ENCODE results near the gene PRM3. TPM values are rescaled to one million over a fixed set of nuclear protein-coding genes. Genes with fewer than 3 reads are reported as not detected.
"Not testable (repeated sequence)": the region's sequence is repeated elsewhere in the genome, so short reads cannot be mapped to it uniquely, and the experiment has no call there.

PRM3 gene
- total RNA-seq, 8 experiments from 2014 or later: 1.9 TPM; not detected in 7

GRCh38 chr16:11299865-11300559 lies 26.6 kb upstream of the PRM3 start:
- ATAC-seq (replicated peaks in 6 of 8): no peak

DNA sequence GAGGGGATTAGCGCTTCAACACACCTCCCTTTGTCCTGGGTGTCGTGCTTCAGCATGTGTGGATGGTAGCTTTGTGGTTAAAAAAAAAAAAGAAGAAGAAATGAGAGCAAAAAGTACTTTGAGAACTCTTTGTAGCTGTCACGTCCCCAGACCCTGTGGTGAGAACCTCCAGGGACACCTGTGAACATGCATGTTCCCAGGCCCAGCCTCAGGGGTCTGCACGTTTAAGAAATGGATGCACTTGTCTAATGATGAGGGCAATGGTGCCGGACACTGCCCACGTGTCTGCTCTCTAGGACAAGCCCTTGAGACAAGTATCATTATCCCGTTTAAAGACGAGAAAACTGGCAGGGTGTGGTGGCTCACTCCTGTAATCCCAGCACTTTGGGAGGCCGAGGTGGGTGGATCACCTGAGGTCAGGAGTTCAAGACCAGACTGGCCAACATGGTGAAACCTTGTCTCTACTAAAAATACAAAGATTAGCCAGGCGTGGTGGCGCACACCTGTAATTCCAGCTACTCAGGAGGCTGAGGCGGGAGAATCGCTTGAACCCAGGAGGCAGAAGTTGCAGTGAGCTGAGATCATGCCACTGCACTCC lies 25.6 kb upstream of the PRM3 start:
- ATAC-seq (replicated peaks in 6 of 8); H3K4me3 ChIP-seq; in situ Hi-C loops (cut with MboI; ENCODE audit: low pct_unique_long_range_greater_than_20kb in 2 of 9, low sequenced_read_pairs in 9 of 9, unreplicated experiment in 9 of 9); H3K27ac ChIP-seq: not testable (repeated sequence)
- 57 to 100% (median 85%) methylated on average over 1 to 6 of the region's 13 CpGs; no CpG with 5 or more reads in 1 of the 10 experiments for whole genome bisulfite sequencing, 10 experiments
- H3K4me1 ChIP-seq (replicated peaks in 1 of 2): peaks cover 4 to 11% of the 10 kb centered on the region in 2 donors

More at GRCh38 chr16:11299865-11300559, 26.6 kb upstream of the PRM3 start:
- Histone ChIP-seq H3K4me3 (no peak overlapping the region), H3K4me1 (replicated peaks in 1 of 2) (peaks cover 4 to 11% of the 10 kb centered on the region in 2 donors), H3K27ac (no peak overlapping the region)
- in situ Hi-C loops (cut with MboI; ENCODE audit: low pct_unique_long_range_greater_than_20kb in 2 of 9, low sequenced_read_pairs in 9 of 9, unreplicated experiment in 9 of 9): no loop called here
- WGBS, 10 experiments: 100% methylated on average over 1 of the region's 6 CpGs; no CpG with 5 or more reads in 9 of the 10 experiments

DNA sequence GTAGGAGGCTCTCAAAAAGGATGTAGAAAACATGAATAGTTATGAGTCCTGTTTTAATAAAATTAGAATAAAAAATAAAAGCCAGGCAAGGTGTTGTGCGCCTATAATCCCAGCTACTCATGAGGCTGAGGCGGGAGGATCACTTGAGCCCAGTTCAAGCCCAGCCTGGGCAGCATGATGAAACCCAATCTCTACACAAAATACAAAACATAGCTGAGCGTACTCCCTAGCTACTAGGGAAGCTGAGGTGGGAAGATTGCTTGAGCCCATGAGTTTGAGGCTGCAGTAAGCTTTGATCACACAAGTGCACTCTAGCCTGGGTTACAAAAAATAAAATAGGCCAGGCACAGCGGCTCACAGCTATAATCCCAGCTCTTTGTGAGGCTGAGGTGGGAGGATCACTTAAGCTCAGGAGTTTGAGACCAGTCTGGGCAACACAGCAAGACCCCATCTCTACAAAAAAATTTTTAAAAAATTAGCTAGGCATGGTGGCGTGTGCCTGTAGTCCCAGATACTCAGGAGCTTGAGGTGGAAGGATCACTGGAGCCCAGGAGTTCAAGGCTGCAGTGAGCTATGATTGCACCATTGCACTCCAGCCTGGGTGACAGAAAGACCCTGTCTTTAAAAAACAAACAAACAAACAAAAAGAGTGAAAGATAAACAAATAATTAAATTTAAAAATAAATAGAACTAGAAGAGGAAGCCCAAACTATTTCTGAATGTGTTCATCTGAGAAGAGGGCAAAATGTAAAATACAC lies 24.9 kb upstream of the PRM3 start:
- H3K4me3 ChIP-seq: no peak overlapping the region
- in situ Hi-C loops (cut with MboI; ENCODE audit: low pct_unique_long_range_greater_than_20kb in 2 of 9, low sequenced_read_pairs in 9 of 9, unreplicated experiment in 9 of 9): no loop called here
- H3K4me1 ChIP-seq (replicated peaks in 1 of 2): peaks cover 4 to 11% of the 10 kb centered on the region in 2 donors
- peak in 6 of 8 experiments; percentile 4 to 45 (median 6) for ATAC-seq (replicated peaks in 6 of 8)
- no peak overlapping the region for H3K27ac ChIP-seq
- 80 to 100% (median 90%) methylated on average over 1 to 5 of the region's 5 CpGs; no CpG with 5 or more reads in 3 of the 10 experiments for WGBS, 10 experiments

DNA sequence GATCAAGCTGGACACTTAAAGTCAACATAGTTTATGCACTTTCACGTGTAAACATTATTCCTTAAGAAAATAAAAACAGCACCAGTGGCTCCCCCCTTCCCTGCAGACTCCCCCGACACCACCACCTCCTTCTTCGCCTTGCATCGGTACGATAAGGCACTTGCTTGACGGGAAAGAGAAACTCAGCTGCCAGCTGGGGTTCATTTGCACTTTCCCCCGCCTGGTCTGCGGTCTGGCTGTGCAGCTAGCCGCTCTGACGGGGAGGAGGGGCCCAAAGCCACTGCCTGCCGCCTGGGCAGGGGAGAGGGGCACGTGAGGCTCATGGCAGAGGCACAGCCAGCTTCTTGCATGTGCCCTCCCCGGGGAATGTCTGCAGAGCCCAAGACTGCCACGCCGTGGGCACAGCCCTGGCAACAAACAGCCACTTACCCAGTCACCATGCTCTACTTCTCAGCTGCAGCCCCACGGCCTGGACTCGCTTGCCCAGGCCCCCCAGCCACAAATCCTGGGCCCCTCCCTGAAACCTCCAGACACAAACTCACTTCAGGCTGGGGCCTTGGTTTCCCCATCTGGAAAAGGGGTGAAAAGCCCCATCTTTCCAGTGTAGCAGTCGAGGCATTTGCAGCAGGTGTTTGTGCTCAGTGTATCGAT lies 24.2 kb upstream of the PRM3 start:
- ATAC-seq (replicated peaks in 6 of 8): peak; percentile 87 to 98 (median 96)
- no peak overlapping the region for H3K27ac ChIP-seq
- 2 to 43% (median 29%) methylated on average over 1 to 10 of the region's 19 CpGs; no CpG with 5 or more reads in 4 of the 10 experiments for WGBS, 10 experiments
- no peak overlapping the region for H3K4me3 ChIP-seq
- peaks cover 4 to 11% of the 10 kb centered on the region in 2 donors for H3K4me1 ChIP-seq (replicated peaks in 1 of 2)
- in situ Hi-C loops (cut with MboI; ENCODE audit: low pct_unique_long_range_greater_than_20kb in 2 of 9, low sequenced_read_pairs in 9 of 9, unreplicated experiment in 9 of 9): no loop called here

- in situ Hi-C loops (cut with MboI; ENCODE audit: low pct_unique_long_range_greater_than_20kb in 2 of 9, low sequenced_read_pairs in 9 of 9, unreplicated experiment in 9 of 9): no loop called here
- peak in 5 of 8 experiments; percentile 8 to 39 (median 13) for ATAC-seq (replicated peaks in 6 of 8)
These were observed 23.5 kb upstream of the PRM3 start for GRCh38 chr16:11296706-11297491.

DNA sequence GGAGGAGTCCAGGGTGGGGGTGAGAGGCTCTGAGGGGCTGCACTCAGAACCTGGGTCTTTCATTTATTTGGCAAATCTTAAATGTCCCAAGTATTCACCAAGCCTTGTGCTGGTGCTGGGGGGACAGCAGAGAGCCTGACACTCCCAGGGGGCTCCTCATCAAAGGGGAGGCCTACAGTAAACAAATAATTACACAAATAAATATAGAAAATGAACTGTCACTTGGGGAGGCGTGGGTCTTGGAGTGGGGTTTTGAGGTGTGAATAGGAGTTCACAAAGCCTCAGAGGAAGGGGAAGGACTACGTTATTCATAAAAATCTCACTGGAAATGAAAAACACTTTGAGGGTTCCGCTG lies 22.9 kb upstream of the PRM3 start:
- Histone ChIP-seq H3K27ac (no peak overlapping the region), H3K4me1 (replicated peaks in 1 of 2) (peaks cover 4 to 11% of the 10 kb centered on the region in 2 donors), H3K4me3 (no peak overlapping the region)
- no peak for ATAC-seq (replicated peaks in 6 of 8)
- 0 to 100% (median 78%) methylated on average over 1 to 3 of the region's 3 CpGs; no CpG with 5 or more reads in 5 of the 10 experiments for WGBS, 10 experiments
- in situ Hi-C loops (cut with MboI; ENCODE audit: low pct_unique_long_range_greater_than_20kb in 2 of 9, low sequenced_read_pairs in 9 of 9, unreplicated experiment in 9 of 9): no loop called here

More at GRCh38 chr16:11296706-11297491, 23.5 kb upstream of the PRM3 start:
- Histone ChIP-seq H3K4me1 (replicated peaks in 1 of 2) (peaks cover 4 to 11% of the 10 kb centered on the region in 2 donors), H3K27ac (no peak overlapping the region), H3K4me3 (no peak overlapping the region)
- WGBS, 10 experiments: 33 to 94% (median 76%) methylated on average over 1 to 6 of the region's 10 CpGs; no CpG with 5 or more reads in 4 of the 10 experiments

GRCh38 chr16:11295672-11296071 lies 22.2 kb upstream of the PRM3 start:
- in situ Hi-C loops (cut with MboI; ENCODE audit: low pct_unique_long_range_greater_than_20kb in 2 of 9, low sequenced_read_pairs in 9 of 9, unreplicated experiment in 9 of 9): no loop called here
- H3K4me1 ChIP-seq (replicated peaks in 1 of 2): peaks cover 4 to 11% of the 10 kb centered on the region in 2 donors
- ATAC-seq (replicated peaks in 6 of 8): no peak
- H3K27ac ChIP-seq: no peak overlapping the region
- WGBS, 10 experiments: 80 to 100% (median 95%) methylated on average over 1 to 4 of the region's 4 CpGs; no CpG with 5 or more reads in 3 of the 10 experiments
- no peak overlapping the region for H3K4me3 ChIP-seq

- no peak overlapping the region for H3K27ac ChIP-seq
- H3K4me1 ChIP-seq (replicated peaks in 1 of 2): peaks cover 2 to 5% of the 10 kb centered on the region in 2 donors
- no peak for ATAC-seq (replicated peaks in 6 of 8)
- H3K4me3 ChIP-seq: no peak overlapping the region
- WGBS, 10 experiments: 63 to 100% (median 88%) methylated on average over 2 to 4 of the region's 7 CpGs; no CpG with 5 or more reads in 3 of the 10 experiments
- in situ Hi-C loops (cut with MboI; ENCODE audit: low pct_unique_long_range_greater_than_20kb in 2 of 9, low sequenced_read_pairs in 9 of 9, unreplicated experiment in 9 of 9): no loop called here
These were observed 18.8 kb upstream of the PRM3 start for GRCh38 chr16:11292076-11292748.

DNA sequence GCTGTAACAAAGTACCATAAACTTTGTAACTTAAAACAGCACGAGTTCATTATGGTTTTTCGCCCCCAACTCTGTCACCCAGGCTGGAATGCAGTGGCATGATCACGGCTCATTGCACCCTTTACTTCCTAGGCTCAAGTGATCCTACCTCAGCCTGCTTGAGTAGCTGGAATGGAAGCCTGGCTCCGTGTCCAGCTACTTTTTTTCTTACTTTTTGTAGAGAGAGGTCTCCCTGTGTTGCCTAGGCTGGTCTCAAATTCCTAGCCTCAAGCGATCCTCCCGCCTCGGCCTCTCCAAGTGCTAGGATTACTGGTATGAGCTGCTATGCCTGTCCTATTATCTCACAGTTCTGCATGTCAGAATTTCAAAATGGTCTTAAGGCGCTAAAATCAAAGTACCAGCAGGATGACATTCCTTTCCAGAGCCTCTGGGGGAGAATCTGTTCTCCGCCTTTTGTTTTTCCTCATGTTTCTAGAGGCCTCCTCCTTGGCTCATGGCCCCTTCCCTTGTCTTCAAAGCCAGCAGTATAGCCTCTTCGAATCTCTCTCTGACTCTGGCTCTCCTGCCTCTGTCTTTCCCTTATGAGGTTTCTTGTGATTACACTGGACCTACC lies 17.8 kb upstream of the PRM3 start:
- Histone ChIP-seq H3K27ac (no peak overlapping the region), H3K4me1 (replicated peaks in 1 of 2) (no peaks in the 10 kb centered on the region), H3K4me3 (no peak overlapping the region)
- WGBS, 10 experiments: 27 to 90% (median 61%) methylated on average over 2 to 9 of the region's 10 CpGs; no CpG with 5 or more reads in 1 of the 10 experiments
- ATAC-seq (replicated peaks in 6 of 8): peak in 1 of 8 experiments; percentile 30
- in situ Hi-C loops (cut with MboI; ENCODE audit: low pct_unique_long_range_greater_than_20kb in 2 of 9, low sequenced_read_pairs in 9 of 9, unreplicated experiment in 9 of 9): no loop called here

GRCh38 chr16:11290102-11290893 lies 16.9 kb upstream of the PRM3 start:
- H3K27ac ChIP-seq: no peak overlapping the region

GRCh38 chr16:11289696-11290095 lies 16.3 kb upstream of the PRM3 start:
- H3K4me1 ChIP-seq (replicated peaks in 1 of 2); H3K4me3 ChIP-seq; in situ Hi-C loops (cut with MboI; ENCODE audit: low pct_unique_long_range_greater_than_20kb in 2 of 9, low sequenced_read_pairs in 9 of 9, unreplicated experiment in 9 of 9); ATAC-seq (replicated peaks in 6 of 8); H3K27ac ChIP-seq: not testable (repeated sequence)
- 41 to 95% (median 83%) methylated on average over 1 to 4 of the region's 4 CpGs; no CpG with 5 or more reads in 7 of the 10 experiments for WGBS, 10 experiments

More at GRCh38 chr16:11290102-11290893, 16.9 kb upstream of the PRM3 start:
- 40 to 100% (median 94%) methylated on average over 1 to 5 of the region's 8 CpGs; no CpG with 5 or more reads in 2 of the 10 experiments for WGBS, 10 experiments
- no peak for ATAC-seq (replicated peaks in 6 of 8)
- in situ Hi-C loops (cut with MboI; ENCODE audit: low pct_unique_long_range_greater_than_20kb in 2 of 9, low sequenced_read_pairs in 9 of 9, unreplicated experiment in 9 of 9): no loop called here
- Histone ChIP-seq H3K4me1 (replicated peaks in 1 of 2) (no peaks in the 10 kb centered on the region), H3K4me3 (no peak overlapping the region)
